ENCODE measurements around the gene ILKAP. TPM values are rescaled to one million over a fixed set of nuclear protein-coding genes. Genes with fewer than 3 reads are reported as not detected.

The ILKAP gene
- total RNA-seq, 1 donor from 2014 or later: 43.4 TPM

DNA sequence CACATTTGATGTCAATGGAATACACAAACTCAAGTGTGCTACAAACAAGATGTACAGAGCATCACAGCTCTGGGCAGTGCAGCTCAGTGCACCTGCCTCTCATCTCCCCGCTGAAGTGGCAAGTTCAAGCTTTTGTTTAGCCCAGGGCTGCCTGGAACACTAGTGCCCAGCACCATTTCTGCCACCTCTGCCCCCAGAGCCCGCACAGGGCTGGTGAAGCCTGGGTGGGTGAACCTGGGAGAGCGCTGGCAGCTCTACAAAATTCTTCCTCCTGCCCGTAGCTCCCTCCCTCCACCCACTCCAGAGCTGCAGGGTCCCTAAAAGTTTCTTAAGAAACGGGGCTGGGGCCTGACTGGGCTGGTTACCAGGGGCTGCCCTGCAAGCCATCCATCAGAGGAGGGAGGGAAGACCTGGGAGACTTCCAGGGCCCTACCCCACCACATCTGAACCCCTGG, 34.8 kb upstream of the ILKAP start:
- ATAC-seq: no peak
- H3K27ac ChIP-seq: no peak overlapping the region
- H3K4me1 ChIP-seq: peaks cover 13% of the 10 kb centered on the region
- no peaks in the 10 kb centered on the region for H3K36me3 ChIP-seq
- no peaks in the 10 kb centered on the region for H3K9me3 ChIP-seq
- intact Hi-C loops (cut with DNase I): no loop called here
- DNase-seq: no peak
- TF ChIP-seq, protein P1, sequence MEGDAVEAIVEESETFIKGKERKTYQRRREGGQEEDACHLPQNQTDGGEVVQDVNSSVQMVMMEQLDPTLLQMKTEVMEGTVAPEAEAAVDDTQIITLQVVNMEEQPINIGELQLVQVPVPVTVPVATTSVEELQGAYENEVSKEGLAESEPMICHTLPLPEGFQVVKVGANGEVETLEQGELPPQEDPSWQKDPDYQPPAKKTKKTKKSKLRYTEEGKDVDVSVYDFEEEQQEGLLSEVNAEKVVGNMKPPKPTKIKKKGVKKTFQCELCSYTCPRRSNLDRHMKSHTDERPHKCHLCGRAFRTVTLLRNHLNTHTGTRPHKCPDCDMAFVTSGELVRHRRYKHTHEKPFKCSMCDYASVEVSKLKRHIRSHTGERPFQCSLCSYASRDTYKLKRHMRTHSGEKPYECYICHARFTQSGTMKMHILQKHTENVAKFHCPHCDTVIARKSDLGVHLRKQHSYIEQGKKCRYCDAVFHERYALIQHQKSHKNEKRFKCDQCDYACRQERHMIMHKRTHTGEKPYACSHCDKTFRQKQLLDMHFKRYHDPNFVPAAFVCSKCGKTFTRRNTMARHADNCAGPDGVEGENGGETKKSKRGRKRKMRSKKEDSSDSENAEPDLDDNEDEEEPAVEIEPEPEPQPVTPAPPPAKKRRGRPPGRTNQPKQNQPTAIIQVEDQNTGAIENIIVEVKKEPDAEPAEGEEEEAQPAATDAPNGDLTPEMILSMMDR (IDR thresholded peaks at IDR 0.05): no peak
- H3K4me3 ChIP-seq: no peak overlapping the region
- H3K27me3 ChIP-seq (ENCODE audit: low read depth): peaks cover 13% of the 10 kb centered on the region

DNA sequence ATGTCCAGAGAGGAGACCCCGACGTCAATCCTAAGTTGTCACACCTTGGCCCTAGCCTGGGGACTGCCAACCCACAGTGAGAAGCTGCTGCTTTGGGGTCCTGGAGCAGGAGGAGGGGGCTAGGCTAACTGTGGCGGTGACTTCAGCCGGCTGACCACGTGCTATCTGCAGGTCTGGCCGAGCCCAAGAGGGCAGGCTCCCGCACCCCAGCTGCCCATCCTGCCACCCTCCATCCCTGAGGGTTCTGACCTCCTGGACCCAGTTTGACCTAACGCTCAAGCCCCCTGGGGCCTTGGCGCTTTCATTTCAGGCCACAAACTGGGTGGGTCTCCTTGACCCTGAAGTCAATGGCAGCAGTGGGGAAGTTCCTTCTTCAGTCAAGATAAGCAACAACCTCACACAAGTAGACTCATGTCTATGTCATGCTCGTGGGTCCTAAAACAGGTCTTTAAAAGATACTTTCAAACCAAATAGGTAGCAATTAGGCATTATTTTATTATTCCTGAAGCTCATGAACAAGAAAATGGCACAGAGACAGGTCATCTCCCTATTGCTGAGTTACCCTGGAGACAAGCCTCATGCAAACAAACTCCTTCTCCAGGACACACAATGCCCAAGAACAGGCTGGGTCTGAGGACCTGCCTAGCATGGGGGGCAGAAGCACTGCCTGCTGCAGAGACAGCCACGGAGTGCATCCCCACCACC, 34.1 kb upstream of the ILKAP start:
- Histone ChIP-seq H3K27ac (no peak overlapping the region), H3K4me1 (peaks cover 13% of the 10 kb centered on the region), H3K9me3 (no peaks in the 10 kb centered on the region), H3K27me3 (ENCODE audit: low read depth) (peaks cover 13% of the 10 kb centered on the region), H3K4me3 (no peak overlapping the region), H3K36me3 (no peaks in the 10 kb centered on the region)
- intact Hi-C loops (cut with DNase I): no loop called here
- TF ChIP-seq, protein P1 (IDR thresholded peaks at IDR 0.05): no peak
- ATAC-seq (no peak), DNase-seq (no peak)

DNA sequence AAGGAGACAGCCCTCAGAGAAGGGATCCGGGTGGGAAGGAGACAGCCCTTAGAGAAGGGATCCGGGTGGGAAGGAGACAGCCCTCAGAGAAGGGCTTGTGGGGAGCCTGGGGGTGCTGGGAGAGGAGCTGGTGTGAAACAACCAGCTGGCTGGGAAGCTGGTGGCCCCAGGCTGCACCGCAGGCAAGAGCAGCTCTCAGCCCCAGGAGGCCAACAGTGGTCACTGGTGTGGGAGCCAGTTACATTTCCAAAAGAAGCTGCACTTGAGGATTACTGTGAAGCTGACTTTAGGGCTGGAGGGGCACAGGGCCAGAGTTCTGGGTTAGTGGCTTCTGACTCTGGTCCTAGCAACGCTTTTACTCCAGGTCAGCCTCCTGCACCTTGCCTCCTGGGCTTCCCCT, 33.1 kb upstream of the ILKAP start:
- TF ChIP-seq, protein P1 (IDR thresholded peaks at IDR 0.05): no peak
- no peak for DNase-seq
- H3K4me1 ChIP-seq: peaks cover 18% of the 10 kb centered on the region
- H3K36me3 ChIP-seq: no peaks in the 10 kb centered on the region
- H3K27me3 ChIP-seq (ENCODE audit: low read depth): peaks cover 13% of the 10 kb centered on the region
- no peak overlapping the region for H3K4me3 ChIP-seq
- no peak overlapping the region for H3K27ac ChIP-seq
- intact Hi-C loops (cut with DNase I): no loop called here
- no peak for ATAC-seq
- no peaks in the 10 kb centered on the region for H3K9me3 ChIP-seq

DNA sequence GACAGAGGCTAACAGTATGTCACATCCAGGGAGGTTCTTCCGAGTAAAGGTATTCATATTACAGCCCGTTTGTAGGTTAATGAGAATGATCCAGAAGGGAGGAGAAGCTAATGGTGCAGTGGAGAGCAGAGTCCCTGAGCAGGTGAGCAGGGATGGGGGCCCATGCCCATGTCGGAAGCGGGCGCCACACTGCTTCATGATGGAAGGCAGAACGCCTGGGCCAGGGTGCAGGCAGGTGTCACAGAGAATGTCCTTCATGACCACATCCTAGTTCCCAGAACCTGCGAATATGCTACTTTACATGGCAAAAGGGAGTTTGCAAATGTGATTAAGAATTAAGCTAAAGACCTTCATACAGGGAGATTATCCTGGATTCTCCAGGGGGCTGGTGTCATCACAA, 32.4 kb upstream of the ILKAP start:
- Histone ChIP-seq H3K27me3 (ENCODE audit: low read depth) (peaks cover 9% of the 10 kb centered on the region), H3K4me1 (peaks cover 21% of the 10 kb centered on the region), H3K36me3 (no peaks in the 10 kb centered on the region), H3K9me3 (no peaks in the 10 kb centered on the region), H3K27ac (no peak overlapping the region), H3K4me3 (no peak overlapping the region)
- intact Hi-C loops (cut with DNase I): no loop called here
- no peak for ATAC-seq
- no peak for DNase-seq
- TF ChIP-seq, protein P1 (IDR thresholded peaks at IDR 0.05): no peak

GRCh38 chr2:238235331-238235732, 31.8 kb upstream of the ILKAP start:
- Histone ChIP-seq H3K36me3 (no peaks in the 10 kb centered on the region), H3K27me3 (ENCODE audit: low read depth) (peaks cover 9% of the 10 kb centered on the region), H3K4me1 (peaks cover 19% of the 10 kb centered on the region), H3K9me3 (no peaks in the 10 kb centered on the region), H3K4me3 (no peak overlapping the region), H3K27ac (no peak overlapping the region)
- DNase-seq (no peak), ATAC-seq (no peak)
- intact Hi-C loops (cut with DNase I): no loop called here
- TF ChIP-seq, protein P1 (IDR thresholded peaks at IDR 0.05): no peak

Data from lower lobe of right lung (tissue), 2 donors.